Activated T-cell treated with anti-CD3 and anti-CD28 coated beads, Interleukin-2, amount 50 U/mL, for 1 hour (primary cell): ENCODE data around the gene SEC14L1.

Experiments
- DNase-seq: peaks from one replicate; pipeline ENCODE4 v3.0.0-alpha.2; 2020

Gene SEC14L1

GRCh38 chr17:77196251-77196650 is 55.5 kb downstream of the SEC14L1 start:
- DNase-seq = no peak

- no peak for DNase-seq
Observed at GRCh38 chr17:77197115-77197514, 56.3 kb downstream of the SEC14L1 start.

DNA sequence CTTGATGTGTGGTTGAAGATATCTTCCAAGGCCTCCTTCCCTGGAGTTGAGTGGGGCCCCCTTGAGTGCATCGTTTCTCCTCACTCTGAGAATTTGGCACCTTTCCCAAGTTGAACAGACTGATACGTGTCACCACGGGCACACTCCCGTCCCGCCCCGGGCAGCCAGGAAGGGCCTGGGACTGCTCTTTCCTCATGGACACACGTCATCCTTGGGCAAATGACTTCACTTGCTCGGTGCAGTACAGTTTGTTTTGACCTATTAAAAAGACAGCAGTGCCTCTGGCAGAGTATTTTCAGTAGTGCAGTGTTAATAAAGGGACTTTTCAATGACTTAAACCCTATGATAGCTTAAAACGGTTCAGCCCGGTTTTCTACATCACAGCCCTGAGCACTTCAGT is 59.9 kb downstream of the SEC14L1 start:
- no peak for DNase-seq

DNA sequence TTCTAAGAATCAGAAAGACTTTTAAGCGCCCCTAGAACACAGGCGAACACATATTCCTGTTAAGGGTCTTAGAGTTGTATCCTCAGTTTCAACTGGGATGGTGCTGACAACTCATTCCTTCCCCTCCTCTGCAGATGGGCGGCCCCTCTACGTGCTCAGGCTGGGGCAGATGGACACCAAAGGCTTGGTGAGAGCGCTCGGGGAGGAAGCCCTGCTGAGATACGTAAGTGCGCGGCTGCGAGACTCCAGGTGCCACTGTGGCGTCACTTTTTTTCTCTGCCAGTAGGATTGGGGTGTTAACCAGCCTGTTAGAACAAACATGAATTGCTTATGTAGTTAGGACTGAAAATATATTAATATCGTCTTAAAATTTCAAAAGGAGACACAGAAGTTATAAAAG is 62.7 kb downstream of the SEC14L1 start:
- no peak for DNase-seq

- DNase-seq = no peak
Observed at GRCh38 chr17:77203846-77204245, 63.1 kb downstream of the SEC14L1 start.

DNA sequence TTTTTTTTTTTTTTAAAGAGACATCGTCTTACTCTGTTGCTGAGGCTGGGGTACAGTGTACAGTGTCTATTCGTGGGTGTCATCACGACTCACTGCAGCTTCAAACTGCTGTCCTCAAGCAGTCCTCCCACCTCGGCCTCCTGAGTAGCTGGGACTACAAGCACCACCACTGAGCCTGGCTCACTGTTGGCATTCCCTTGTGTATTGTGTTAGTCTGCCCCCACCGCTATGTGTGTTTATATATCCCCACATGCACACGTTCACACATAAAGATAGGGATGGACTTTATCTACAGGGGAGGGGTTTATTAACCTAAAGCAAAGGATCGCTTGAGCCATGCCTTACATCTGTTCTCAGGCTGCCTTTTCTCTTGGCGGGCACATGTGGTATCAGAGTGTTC is 63.8 kb downstream of the SEC14L1 start:
- no peak for DNase-seq

GRCh38 chr17:77205396-77206125 is 64.8 kb downstream of the SEC14L1 start:
- no peak for DNase-seq

DNA sequence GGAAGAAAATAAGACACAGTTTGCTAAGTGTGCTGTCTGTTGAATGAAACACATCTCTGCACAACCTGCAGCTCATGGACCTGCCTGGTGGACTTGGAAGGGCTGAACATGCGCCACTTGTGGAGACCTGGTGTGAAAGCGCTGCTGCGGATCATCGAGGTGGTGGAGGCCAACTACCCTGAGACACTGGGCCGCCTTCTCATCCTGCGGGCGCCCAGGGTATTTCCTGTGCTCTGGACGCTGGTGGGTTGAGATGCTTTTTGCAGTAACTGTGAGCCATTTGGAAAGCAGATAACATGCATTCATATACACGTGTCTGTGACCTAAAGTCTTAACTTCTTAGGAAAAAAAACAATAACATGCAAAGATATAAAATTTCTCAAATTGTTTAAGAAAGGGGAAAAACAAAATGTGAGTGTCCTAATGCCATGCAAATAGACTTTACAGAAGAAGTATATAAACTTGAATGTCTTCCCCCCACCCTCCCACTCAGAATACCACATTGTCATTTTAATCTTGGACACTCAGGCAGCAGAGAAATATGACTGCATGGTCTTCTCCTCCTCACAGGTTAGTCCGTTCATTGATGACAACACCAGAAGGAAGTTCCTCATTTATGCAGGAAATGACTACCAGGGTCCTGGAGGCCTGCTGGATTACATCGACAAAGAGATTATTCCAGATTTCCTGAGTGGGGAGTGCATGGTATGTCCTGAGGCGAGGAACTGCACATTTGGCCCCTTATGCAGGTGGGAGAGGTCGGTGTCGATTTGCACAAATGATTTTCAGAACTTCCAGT is 65.6 kb downstream of the SEC14L1 start:
- DNase-seq = no peak

GRCh38 chr17:77207689-77208216 is 67.0 kb downstream of the SEC14L1 start:
- no peak for DNase-seq

DNA sequence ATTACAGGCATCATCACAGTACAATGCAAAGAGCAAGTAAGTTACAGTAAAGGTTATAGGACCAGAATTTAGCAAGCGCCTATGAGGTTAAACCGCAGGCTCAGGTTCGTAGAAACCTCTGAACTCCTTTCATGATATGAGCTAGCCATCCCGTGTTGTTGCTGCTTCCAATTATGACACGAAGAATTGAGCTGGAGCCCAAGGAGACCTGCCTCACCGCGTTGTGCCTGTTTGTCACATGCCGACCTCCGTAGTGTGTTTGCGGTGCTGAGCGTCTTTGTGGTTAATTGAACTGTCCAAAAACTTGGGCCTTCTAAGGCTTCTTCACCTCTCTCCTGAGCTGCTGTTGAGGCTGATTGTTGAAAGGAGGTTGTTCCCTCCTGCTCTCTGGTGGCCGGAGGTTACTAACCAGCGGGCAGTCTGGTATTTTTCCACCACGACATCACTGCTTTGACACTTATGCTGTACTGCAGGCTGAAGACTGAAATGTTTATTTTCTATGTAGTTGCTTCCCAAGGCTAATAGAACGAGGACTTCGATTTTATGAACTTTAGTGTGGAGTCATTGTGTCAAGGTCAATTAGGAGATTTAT is 67.5 kb downstream of the SEC14L1 start:
- no peak for DNase-seq

- DNase-seq = no peak
Observed at GRCh38 chr17:77208856-77209255, 68.1 kb downstream of the SEC14L1 start.

GRCh38 chr17:77209330-77209748 is 68.6 kb downstream of the SEC14L1 start:
- DNase-seq = no peak

- DNase-seq = no peak
Observed at GRCh38 chr17:77210331-77210730, 69.6 kb downstream of the SEC14L1 start.

DNA sequence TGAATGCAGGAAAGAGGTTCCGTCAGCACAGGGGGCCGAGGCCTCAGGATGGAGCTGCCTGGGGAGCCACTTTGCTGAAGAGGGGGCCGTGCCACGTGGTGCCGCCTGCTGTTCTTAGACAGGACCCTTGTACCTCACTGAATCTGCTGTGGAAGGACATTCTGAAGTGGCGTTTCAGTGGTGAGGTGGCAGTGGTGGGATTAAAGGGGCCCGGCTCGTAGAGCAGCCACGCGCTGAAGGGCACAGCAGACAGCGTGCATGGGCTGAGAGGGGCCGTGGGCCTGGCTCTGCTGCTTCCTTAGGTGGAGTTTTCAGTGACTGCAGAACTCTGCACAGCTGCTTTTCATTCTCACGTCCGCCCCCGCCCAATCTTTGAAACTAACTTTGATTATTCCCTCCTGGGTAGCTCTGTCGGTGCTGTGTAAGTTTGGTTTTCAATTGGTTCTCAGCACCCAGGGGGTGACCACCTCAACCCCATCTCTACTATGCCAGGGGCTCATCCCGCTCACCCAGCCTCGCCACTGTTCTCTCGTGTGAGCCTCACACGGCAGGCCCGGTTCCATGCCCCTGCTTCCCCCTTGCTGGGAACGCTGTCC is 70.3 kb downstream of the SEC14L1 start:
- DNase-seq = no peak

- DNase-seq = no peak
Observed at GRCh38 chr17:77211681-77212080, 70.9 kb downstream of the SEC14L1 start.

DNA sequence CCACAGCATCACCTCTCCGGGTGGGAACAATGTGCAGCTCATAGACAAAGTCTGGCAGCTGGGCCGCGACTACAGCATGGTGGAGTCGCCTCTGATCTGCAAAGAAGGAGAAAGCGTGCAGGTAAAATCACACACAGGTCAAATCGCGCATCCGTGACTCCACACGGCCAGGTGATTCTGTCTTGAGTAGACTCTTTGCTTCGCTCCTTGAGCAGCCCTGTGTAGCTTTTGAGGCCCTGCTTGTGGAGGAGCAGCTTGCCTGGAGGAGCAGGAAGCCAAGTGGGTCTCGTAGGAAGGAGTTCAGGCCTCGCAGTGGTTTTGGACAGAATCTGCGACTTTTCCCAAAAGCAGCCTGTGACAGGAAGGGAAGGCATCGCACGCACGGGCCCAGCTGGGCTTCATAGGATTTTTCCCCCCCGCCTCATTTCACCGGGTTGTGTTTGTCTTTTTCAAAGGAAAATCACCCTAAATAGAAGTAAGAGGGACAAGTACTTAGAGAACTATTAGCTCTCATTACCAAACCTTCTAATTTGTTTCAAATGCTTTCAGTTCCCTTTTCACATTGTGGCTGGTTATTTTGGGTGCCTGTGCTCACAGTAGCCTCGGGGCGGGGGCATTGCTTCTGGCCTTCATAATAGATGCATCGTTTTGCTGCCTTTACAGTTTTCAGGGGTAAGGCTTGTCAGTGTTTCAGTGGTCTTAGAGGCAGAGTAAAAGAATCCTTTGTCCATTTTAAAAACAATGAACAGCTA is 71.5 kb downstream of the SEC14L1 start:
- DNase-seq = no peak

GRCh38 chr17:77212833-77213777 is 72.3 kb downstream of the SEC14L1 start:
- DNase-seq = no peak

- DNase-seq = no peak
Observed at GRCh38 chr17:77213778-77214132, 73.0 kb downstream of the SEC14L1 start.

DNA sequence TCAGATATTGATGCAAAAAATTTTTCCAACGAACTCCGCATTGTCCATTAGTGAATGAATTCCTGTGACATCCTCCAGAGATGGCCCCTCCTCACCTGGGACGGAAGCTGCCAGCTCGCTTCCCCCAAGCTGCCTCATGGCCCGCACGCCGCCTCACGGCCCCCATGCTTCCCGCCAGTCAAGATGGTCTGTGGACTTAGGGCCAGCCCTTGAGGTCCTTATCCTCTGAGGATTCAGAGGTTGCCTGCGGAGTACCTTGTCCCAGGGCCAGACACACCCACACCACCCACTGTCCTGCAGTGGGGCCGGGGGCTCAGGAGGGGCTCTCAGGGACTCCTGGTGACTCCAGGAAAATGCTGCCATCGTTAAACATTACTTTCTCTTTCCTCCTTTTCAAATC is 73.6 kb downstream of the SEC14L1 start:
- no peak for DNase-seq

DNA sequence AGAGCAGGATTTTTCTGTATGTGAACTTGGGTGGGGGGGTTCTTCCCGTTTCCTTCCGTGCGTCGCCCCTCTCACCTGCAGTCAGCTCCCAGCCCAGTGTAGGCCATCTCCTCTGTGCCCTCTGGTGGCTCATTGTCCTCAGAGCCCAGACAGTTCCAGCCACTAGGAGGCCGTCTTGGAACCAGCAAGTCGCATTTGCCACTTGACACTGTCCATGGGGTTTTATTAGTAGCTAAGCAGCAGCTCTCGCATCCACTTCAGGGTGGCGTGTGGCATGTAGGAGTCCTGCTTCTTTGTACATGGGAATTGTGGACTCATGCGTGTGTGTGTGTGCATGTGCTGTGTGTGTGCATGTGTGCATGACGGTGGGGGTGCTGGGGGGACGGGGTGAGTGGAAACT is 74.0 kb downstream of the SEC14L1 start:
- no peak for DNase-seq

GRCh38 chr17:77215281-77215680 is 74.5 kb downstream of the SEC14L1 start:
- DNase-seq = no peak

DNA sequence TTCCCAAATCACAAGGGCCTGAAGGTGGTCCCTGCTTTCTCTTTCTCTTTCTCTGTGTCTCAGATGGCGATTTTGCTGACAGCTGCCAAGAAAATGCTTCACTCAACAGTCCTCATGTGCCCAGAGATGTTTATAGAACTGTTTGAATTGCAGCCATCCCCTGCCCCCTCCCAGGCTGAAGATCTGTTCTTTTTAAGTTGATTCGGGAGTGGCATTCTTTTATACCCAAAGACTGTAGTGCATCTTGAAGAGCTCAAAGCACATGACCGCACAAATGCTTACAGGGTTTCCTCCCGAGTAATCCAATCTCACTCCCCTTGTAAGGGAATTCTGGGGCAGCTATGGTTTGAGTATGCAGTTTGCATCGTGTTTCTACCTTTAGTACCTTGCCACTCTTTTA is 75.7 kb downstream of the SEC14L1 start:
- no peak for DNase-seq
